Peyer's patch (tissue), 4 donors: ENCODE measurements around the gene IQCE.

Experiments used
- POLR2A ChIP-seq, 2 donors: fragments of 450-650 bp; IDR thresholded peaks; one replicate each; pipeline ENCODE4 v1.5.1; 2017; ENCODE audit warnings: antibody characterized with exemption in 2 of 2, mild to moderate bottlenecking in 2 of 2, moderate library complexity in 2 of 2
- TF ChIP-seq, protein P1 (sequence below), 6 experiments: fragments of 450-650 bp in 4 of 6; fragments of 200-600 bp in 2 of 6; sonication (generic) in 1 of 6; IDR thresholded peaks; one replicate each; pipeline ENCODE4 v1.5.1; 2017 to 2019; ENCODE audit warnings: antibody characterized with exemption in 6 of 6, mild to moderate bottlenecking in 3 of 6, moderate library complexity in 1 of 6

DNA sequence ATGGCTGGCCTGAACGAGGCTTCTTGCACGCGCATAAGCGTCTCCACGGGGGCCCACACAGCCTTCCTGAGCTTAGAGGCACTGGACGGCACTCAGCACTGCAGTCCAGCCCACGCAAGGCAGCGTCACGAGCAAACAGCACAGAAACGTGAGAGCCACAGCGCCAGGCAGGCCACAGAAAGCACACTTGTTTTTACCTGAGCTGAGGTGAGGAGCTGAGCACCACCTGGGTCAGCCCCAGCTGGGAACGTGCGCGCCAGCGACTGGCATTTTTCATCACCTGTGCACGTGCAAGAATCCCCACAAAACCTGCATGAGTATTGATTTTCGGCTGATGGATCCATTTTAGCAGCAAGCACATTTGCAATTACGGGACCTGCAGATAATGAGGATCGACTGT is 26.7 kb downstream of the IQCE start:
- TF ChIP-seq, protein P1, sequence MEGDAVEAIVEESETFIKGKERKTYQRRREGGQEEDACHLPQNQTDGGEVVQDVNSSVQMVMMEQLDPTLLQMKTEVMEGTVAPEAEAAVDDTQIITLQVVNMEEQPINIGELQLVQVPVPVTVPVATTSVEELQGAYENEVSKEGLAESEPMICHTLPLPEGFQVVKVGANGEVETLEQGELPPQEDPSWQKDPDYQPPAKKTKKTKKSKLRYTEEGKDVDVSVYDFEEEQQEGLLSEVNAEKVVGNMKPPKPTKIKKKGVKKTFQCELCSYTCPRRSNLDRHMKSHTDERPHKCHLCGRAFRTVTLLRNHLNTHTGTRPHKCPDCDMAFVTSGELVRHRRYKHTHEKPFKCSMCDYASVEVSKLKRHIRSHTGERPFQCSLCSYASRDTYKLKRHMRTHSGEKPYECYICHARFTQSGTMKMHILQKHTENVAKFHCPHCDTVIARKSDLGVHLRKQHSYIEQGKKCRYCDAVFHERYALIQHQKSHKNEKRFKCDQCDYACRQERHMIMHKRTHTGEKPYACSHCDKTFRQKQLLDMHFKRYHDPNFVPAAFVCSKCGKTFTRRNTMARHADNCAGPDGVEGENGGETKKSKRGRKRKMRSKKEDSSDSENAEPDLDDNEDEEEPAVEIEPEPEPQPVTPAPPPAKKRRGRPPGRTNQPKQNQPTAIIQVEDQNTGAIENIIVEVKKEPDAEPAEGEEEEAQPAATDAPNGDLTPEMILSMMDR (IDR thresholded peaks at IDR 0.05) = no peak
- TF ChIP-seq POLR2A (IDR thresholded peaks at IDR 0.05) = no peak
